Stimulated activated CD8-positive, alpha-beta memory T cell treated with anti-CD3 and anti-CD28 coated beads, Interleukin-15, amount 100 ng/mL, for 1 hour (primary cell): ENCODE measurements around the gene ICAM1.
"Not testable (repeated sequence)": the region's sequence is repeated elsewhere in the genome, so short reads cannot be mapped to it uniquely, and the experiment has no call there.

ENCODE experiments used
- DNase-seq: peaks from one replicate; pipeline ENCODE4 v3.0.0-alpha.2; 2020; ENCODE audit warnings: low read depth

The ICAM1 gene

GRCh38 chr19:10241826-10242449 lies 29.0 kb upstream of the ICAM1 start:
- DNase-seq, result not testable (repeated sequence)

- no peak for DNase-seq
Observed at GRCh38 chr19:10243606-10244005, 27.3 kb upstream of the ICAM1 start.

- DNase-seq, result no peak
Observed at GRCh38 chr19:10245189-10245939, 25.6 kb upstream of the ICAM1 start.

GRCh38 chr19:10246511-10246910 lies 24.4 kb upstream of the ICAM1 start:
- no peak for DNase-seq

- peak; percentile 91 for DNase-seq
Observed at GRCh38 chr19:10251792-10252694, 18.9 kb upstream of the ICAM1 start, which contains the start of gene MRPL4. TSS of gene MRPL4 (plus strand) at chr19:10252214. CDS start at chr19:10252254, 40 bp downstream.

- no peak for DNase-seq
Observed at GRCh38 chr19:10252707-10253106, 18.2 kb upstream of the ICAM1 start.

GRCh38 chr19:10254244-10254643 lies 16.7 kb upstream of the ICAM1 start:
- DNase-seq, result no peak

- no peak for DNase-seq
Observed at GRCh38 chr19:10255358-10255757, 15.6 kb upstream of the ICAM1 start.

- DNase-seq, result no peak
Observed at GRCh38 chr19:10256551-10256950, 14.4 kb upstream of the ICAM1 start.

GRCh38 chr19:10256970-10257615 lies 13.8 kb upstream of the ICAM1 start:
- no peak for DNase-seq

- no peak for DNase-seq
Observed at GRCh38 chr19:10258080-10258710, 12.7 kb upstream of the ICAM1 start.

- DNase-seq, result peak; percentile 73
Observed at GRCh38 chr19:10259162-10259905, 11.6 kb upstream of the ICAM1 start.

- DNase-seq, result no peak
Observed at GRCh38 chr19:10260141-10260584, 10.8 kb upstream of the ICAM1 start.

- DNase-seq, result no peak
Observed at GRCh38 chr19:10262771-10263170, 8.1 kb upstream of the ICAM1 start.

GRCh38 chr19:10266706-10267105 lies 4.2 kb upstream of the ICAM1 start:
- no peak for DNase-seq

- no peak for DNase-seq
Observed at GRCh38 chr19:10268071-10268470, 2.8 kb upstream of the ICAM1 start.

GRCh38 chr19:10269333-10270179 lies 1.4 kb upstream of the ICAM1 start:
- peak; percentile 85 for DNase-seq

- no peak for DNase-seq
Observed at GRCh38 chr19:10270180-10270615, 722 bp upstream of the ICAM1 start.

GRCh38 chr19:10271543-10272086 lies 695 bp downstream of the ICAM1 start:
- DNase-seq, result no peak
